ENCODE measurements around the gene ZNF276.
"Not testable (repeated sequence)": the region's sequence is repeated elsewhere in the genome, so short reads cannot be mapped to it uniquely, and the experiment has no call there.

The ZNF276 gene

DNA sequence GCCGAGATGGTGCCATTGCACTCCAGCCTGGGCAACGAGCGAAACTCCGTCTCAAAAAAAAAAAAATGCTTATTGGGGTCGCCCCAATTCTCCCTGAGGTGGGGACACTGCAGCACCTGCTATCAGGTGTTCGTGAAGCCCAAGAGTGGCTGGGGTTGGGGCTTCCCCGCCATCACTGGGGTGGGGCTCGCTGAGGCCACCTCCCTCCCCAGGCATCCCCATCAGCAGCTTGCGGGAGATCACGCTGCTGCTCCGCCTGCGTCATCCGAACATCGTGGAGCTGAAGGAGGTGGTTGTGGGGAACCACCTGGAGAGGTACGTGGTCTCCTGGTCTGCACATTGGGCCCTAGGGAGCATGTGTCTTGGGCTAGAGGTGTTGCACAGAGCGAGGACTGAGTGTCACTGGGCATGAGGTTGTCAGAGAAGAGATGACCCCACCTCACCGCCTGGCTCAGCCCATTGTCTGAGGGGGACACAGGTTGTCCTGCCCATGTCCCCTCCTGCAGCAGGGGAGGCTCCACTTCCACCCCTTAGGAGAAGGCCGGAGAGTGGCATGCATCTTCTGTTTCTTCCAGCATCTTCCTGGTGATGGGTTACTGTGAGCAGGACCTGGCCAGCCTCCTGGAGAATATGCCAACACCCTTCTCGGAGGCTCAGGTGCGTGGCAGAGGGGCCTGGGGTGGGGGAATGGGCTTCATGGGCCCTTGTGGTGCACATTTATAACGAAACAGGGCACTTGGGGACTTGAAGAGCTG is 29.9 kb upstream of the ZNF276 start:
- in situ Hi-C loops (cut with HindIII; ENCODE audit: low pct_unique_long_range_greater_than_20kb, low sequenced_read_pairs), result no loop called here
- no peak for TF ChIP-seq JUND (IDR thresholded peaks at IDR 0.05; ENCODE audit: low read depth)
- no peak for DNase-seq (ENCODE audit: low read depth in 1 of 2, low spot score in 1 of 2)

DNA sequence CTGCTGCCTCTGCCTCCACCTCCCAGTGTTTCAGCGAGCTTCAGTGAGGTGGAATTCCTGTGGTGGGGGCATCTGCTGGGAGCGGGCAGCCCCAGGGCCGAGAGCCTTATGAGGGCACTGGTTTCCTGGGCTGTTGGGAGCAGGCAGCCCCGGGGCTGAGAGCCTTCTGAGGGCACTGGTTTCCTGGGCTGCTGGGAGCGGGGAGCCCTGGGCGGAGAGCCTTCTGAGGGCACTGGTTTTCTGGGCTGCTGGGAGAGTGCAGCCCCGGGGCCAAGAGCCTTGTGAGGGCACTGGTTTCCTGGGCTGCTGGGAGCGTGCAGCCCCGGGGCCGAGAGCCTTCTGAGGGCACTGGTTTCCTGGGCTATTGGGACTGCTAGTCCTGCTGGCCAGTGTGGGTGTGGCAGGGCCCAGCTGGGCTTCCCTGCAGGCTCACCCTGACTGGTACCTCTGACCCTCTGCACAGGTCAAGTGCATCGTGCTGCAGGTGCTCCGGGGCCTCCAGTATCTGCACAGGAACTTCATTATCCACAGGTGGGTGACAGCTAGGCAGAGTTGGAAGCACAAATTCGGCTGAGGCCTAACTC is 29.3 kb upstream of the ZNF276 start:
- in situ Hi-C loops (cut with HindIII; ENCODE audit: low pct_unique_long_range_greater_than_20kb, low sequenced_read_pairs), result no loop called here
- DNase-seq (ENCODE audit: low read depth in 1 of 2, low spot score in 1 of 2), result no peak
- no peak for TF ChIP-seq JUND (IDR thresholded peaks at IDR 0.05; ENCODE audit: low read depth)

DNA sequence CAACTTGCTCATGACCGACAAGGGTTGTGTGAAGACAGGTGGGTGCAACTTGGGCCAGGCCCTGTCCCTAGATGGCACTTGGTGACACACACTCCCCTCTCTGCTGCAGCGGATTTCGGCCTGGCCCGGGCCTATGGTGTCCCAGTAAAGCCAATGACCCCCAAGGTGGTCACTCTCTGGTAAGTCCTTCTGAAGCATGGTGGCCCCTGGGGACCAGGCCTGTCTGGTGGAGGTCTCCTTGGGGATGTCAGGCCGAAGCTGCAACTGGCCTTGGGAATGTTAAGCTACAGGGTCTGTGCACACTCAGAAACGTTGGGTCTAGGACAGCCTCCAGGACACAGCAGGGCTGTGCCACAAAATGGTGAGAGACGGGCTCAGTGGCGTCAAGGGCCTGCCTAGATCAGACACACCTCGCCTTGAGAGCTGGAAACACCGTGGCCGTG is 28.0 kb upstream of the ZNF276 start:
- DNase-seq (ENCODE audit: low read depth in 1 of 2, low spot score in 1 of 2), result no peak
- TF ChIP-seq JUND (IDR thresholded peaks at IDR 0.05; ENCODE audit: low read depth), result no peak
- in situ Hi-C loops (cut with HindIII; ENCODE audit: low pct_unique_long_range_greater_than_20kb, low sequenced_read_pairs), result no loop called here

DNA sequence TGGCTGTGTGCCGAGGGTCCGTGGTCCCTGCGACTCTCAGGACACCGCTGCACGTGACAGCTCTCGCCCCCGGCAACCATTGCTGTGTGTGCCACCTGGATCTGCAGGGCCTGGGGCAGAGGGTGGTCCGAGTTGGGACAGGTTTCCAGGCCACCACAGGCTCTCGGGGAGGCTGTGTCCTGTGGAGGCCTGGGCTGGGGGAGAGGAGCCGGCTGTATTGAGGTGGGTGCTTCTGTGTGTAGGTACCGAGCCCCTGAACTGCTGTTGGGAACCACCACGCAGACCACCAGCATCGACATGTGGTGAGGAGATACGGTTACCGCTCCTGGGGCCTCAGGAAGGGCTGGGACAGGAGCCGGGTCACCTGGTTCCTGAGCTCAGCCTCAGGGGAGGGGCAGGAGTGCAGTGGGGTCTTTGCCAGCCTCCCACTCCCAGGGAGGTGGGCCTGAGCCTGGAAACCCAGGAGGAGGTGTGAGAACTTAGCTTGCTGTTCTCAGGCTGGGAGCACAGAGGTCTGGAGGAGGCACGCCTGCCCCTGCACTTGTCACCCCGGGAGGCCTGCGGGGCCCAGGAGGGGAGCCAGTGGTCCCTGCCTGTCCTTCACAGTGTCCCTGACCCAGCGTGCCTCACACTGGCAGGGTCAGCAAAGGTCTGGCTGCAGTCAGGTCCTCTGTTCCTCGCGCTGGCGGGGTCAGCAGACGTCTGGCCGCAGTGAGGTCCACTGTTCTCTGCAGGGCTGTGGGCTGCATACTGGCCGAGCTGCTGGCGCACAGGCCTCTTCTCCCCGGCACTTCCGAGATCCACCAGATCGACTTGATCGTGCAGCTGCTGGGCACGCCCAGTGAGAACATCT is 27.2 kb upstream of the ZNF276 start:
- TF ChIP-seq JUND (IDR thresholded peaks at IDR 0.05; ENCODE audit: low read depth), result no peak
- no peak for DNase-seq (ENCODE audit: low read depth in 1 of 2, low spot score in 1 of 2)
- in situ Hi-C loops (cut with HindIII; ENCODE audit: low pct_unique_long_range_greater_than_20kb, low sequenced_read_pairs), result no loop called here

DNA sequence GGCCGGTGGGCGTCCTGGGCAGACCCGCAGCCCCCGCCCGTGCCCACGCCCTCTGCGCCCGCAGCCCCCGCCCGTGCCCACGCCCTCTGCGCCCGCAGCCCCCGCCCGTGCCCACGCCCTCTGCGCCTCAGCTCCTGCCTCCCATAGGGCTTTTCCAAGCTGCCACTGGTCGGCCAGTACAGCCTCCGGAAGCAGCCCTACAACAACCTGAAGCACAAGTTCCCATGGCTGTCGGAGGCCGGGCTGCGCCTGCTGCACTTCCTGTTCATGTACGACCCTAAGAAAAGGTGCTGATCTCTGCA is 26.6 kb upstream of the ZNF276 start:
- DNase-seq (ENCODE audit: low read depth in 1 of 2, low spot score in 1 of 2); in situ Hi-C loops (cut with HindIII; ENCODE audit: low pct_unique_long_range_greater_than_20kb, low sequenced_read_pairs): not testable (repeated sequence)

DNA sequence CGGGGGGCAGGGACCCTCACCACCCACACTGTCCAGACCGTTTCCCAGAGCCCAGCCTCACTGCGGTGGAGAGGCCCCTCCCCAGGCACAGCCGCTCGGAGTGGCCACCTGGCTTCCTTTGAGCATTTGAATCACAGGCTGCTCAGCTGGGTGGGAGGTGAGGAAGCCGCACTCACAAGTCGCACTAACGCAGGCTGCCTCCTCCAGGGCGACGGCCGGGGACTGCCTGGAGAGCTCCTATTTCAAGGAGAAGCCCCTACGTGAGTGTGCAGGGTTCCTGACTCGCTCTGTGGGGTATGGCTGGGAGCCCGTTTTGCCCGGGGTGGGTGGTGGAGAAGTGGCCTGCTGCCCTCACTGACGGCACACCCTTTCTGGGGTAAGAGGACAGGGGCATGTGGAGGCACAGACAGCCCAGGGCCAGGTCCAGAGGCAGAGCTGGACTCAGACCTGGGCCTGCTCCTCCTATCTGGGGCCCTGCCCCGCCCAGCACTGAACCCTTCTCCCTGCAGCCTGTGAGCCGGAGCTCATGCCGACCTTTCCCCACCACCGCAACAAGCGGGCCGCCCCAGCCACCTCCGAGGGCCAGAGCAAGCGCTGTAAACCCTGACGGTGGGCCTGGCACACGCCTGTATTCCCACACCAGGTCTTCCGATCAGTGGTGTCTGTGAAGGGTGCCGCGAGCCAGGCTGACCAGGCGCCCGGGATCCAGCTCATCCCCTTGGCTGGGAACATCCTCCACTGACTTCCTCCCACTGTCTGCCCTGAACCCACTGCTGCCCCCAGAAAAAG is 26.1 kb upstream of the ZNF276 start:
- DNase-seq (ENCODE audit: low read depth in 1 of 2, low spot score in 1 of 2), result no peak
- in situ Hi-C loops (cut with HindIII; ENCODE audit: low pct_unique_long_range_greater_than_20kb, low sequenced_read_pairs), result no loop called here
- no peak for TF ChIP-seq JUND (IDR thresholded peaks at IDR 0.05; ENCODE audit: low read depth)

DNA sequence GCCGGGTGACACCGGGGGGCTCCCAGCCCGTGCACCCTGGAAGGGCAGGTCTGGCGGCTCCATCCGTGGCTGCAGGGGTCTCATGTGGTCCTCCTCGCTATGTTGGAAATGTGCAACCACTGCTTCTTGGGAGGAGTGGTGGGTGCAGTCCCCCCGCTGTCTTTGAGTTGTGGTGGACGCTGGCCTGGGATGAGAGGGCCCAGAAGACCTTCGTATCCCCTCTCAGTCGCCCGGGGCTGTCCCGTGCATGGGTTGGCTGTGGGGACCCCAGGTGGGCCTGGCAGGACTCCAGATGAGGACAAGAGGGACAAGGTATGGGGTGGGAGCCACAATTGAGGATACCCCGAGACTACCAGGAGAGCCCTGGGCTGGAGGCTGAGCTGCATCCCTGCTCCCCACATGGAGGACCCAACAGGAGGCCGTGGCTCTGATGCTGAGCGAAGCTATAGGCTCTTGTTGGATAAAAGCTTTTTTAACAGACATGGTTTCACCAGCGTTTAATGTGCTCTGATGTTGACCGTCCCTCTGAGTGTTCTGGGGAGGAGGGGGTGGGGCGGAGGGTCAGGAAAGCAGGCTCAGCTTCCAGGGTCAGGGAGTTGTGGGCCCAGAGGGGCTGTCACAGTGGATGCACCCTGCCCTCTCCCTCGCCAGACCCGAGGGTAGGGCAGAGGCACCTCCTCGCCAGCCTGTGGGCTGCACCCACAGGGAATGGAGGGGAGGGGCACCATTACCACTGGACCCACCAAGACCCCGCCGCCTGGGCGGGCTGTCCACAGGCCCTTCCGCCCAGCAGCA is 25.3 kb upstream of the ZNF276 start:
- DNase-seq (ENCODE audit: low read depth in 1 of 2, low spot score in 1 of 2), result no peak
- in situ Hi-C loops (cut with HindIII; ENCODE audit: low pct_unique_long_range_greater_than_20kb, low sequenced_read_pairs), result no loop called here
- TF ChIP-seq JUND (IDR thresholded peaks at IDR 0.05; ENCODE audit: low read depth), result no peak

DNA sequence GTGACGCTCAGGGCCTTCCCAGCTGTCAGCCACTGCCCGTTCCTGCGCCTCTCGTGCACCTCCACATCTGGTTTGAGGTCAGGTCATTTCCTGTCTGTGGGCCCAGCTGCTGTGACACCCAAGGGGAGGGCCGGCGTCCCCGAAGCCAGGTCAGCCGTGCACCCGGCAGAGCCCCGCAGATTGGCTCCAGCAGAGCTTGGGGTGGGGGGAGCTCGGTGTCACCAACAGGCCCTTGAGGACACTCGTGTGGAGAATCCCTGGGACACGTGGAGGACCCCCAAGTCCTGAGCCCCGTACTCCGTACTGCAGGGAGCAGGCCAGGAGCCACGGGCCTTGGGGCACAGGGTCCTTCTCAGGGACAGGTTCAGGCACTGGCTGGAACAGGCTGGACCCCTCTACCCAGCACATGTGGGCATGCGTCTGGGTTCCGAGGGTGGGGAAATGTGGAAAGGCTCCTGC is 24.6 kb upstream of the ZNF276 start:
- no peak for TF ChIP-seq JUND (IDR thresholded peaks at IDR 0.05; ENCODE audit: low read depth)
- no peak for DNase-seq (ENCODE audit: low read depth in 1 of 2, low spot score in 1 of 2)
- in situ Hi-C loops (cut with HindIII; ENCODE audit: low pct_unique_long_range_greater_than_20kb, low sequenced_read_pairs), result no loop called here

DNA sequence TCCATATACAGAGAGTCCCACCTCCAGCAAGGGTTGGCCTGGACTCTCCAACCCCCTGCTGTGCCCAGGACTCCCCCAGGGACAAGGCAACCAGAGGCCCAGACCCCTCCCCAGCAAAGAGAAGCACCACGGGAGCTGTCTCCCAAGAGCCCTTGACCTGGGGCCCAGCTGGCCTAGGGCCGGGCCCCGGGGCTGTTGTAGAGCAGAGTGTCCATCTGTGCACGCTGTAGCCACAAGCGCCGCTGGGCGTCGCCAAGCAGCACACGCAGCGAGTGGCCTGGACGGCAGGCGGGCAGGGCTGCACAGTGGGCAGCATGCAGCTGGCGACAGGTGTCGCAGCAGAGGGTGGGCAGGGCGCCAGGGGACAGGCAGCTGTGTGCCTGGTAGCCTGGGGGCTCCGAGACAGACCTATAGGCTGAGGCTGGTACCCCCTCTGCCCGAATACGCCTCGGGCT is 24.1 kb upstream of the ZNF276 start:
- no peak for DNase-seq (ENCODE audit: low read depth in 1 of 2, low spot score in 1 of 2)
- TF ChIP-seq JUND (IDR thresholded peaks at IDR 0.05; ENCODE audit: low read depth), result no peak
- in situ Hi-C loops (cut with HindIII; ENCODE audit: low pct_unique_long_range_greater_than_20kb, low sequenced_read_pairs), result no loop called here

DNA sequence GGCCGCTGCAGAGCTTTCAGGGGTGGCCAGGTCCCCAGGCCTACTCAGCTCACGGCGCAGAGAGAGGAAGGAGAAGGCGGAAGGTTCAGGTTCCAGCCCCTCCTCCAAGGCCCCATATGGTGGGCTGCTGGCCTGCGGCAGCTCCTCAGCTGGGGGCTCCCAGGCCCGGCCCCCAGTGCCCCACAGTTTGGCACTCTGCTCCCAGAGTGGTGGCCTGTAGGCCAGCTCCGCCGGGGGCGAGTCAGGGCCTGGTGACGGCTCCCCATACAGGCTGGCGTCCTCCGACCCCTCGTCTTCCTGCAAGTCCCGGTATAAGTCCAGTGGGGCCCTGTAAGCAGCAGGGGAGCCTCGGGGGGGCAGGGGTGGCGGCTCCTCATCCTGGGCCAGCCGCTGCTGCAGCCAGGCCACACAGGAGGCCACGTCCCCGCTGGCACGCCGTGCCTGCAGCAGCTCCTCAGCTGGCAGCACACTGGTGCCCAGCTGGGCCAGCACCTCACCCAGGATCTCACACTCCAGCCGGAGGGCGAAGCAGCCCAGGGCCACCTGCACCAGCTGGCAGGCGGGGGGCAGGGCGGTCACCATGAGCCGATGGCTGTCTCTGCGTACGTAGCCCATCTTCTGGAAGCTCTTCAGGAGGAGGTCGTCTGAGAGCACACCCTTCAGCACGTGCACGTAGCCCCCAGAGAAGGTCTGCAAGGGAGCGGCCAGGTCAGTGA is 23.6 kb upstream of the ZNF276 start:
- DNase-seq (ENCODE audit: low read depth in 1 of 2, low spot score in 1 of 2), result no peak
- in situ Hi-C loops (cut with HindIII; ENCODE audit: low pct_unique_long_range_greater_than_20kb, low sequenced_read_pairs), result no loop called here
- no peak for TF ChIP-seq JUND (IDR thresholded peaks at IDR 0.05; ENCODE audit: low read depth)

DNA sequence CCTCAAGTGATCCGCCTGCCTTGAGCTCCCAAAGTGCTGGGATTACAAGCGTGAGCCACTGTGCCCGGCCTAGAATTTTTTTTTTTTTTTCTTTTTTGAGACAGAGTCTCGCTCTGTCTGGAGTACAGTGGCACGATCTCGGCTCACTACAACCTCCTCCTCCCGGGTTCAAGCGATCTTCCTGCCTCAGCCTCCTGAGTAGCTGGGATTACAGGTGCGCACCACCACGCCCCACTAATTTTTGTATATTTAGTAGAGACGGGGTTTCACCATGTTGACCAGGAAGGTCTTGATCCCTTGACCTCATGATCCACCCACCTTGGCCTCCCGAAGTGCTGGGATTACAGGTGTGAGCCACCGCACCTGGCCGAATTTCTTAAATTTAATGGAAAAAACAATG is 22.6 kb upstream of the ZNF276 start:
- DNase-seq (ENCODE audit: low read depth in 1 of 2, low spot score in 1 of 2); in situ Hi-C loops (cut with HindIII; ENCODE audit: low pct_unique_long_range_greater_than_20kb, low sequenced_read_pairs): not testable (repeated sequence)

DNA sequence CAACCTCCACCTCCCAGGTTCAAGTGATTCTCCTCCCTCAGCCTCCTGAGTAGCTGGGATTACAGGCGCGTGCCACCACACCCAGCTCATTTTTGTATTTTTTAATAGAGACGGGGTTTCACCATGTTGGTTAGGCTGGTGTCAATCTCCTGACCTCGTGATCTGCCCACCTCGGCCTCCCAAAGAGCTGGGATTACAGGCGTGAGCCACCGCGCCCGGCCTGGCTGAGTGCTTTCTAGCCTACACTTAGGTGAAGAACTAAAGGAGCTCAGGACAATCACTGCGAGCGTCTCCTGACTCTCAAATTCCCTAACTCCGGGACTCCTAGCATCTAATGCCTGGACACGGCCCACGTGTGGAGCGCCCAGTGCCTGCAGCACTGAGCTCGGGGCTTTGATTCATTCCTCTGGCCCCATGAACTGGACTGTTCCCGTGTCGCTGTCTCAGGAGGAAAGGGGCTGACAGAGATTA is 21.7 kb upstream of the ZNF276 start:
- in situ Hi-C loops (cut with HindIII; ENCODE audit: low pct_unique_long_range_greater_than_20kb, low sequenced_read_pairs); DNase-seq (ENCODE audit: low read depth in 1 of 2, low spot score in 1 of 2): not testable (repeated sequence)
